HG03457 (cell line): ENCODE data around the gene E2F6.

ENCODE experiments used
- ATAC-seq: cut with Tn5 transposase; IDR thresholded peaks from one replicate; pipeline ENCODE4 v1.9.1; 2021; ENCODE audit warnings: moderate number of reproducible peaks; ENCODE audit not compliant: unreplicated experiment

The E2F6 gene

GRCh38 chr2:11465485-11466306 lies at the start of gene E2F6:
TSS of gene E2F6 (minus strand) at chr2:11466161. CDS start at chr2:11465879, 282 bp downstream.
- ATAC-seq, result peak; percentile 46

- ATAC-seq, result no peak
Measured at GRCh38 chr2:11515490-11515981, 49.6 kb upstream of the E2F6 start.

GRCh38 chr2:11514904-11515303 lies 48.9 kb upstream of the E2F6 start:
- ATAC-seq, result no peak

GRCh38 chr2:11514081-11514730 lies 48.2 kb upstream of the E2F6 start:
- ATAC-seq, result no peak

GRCh38 chr2:11513319-11513718 lies 47.4 kb upstream of the E2F6 start:
- no peak for ATAC-seq

GRCh38 chr2:11512431-11512830 lies 46.5 kb upstream of the E2F6 start:
- no peak for ATAC-seq

- ATAC-seq, result no peak
Measured at GRCh38 chr2:11509657-11510360, 43.8 kb upstream of the E2F6 start.

- no peak for ATAC-seq
Measured at GRCh38 chr2:11508279-11508678, 42.3 kb upstream of the E2F6 start.

- ATAC-seq, result no peak
Measured at GRCh38 chr2:11507517-11507916, 41.6 kb upstream of the E2F6 start.

- ATAC-seq, result no peak
Measured at GRCh38 chr2:11506611-11506969, 40.6 kb upstream of the E2F6 start.

- no peak for ATAC-seq
Measured at GRCh38 chr2:11505652-11506610, 40.0 kb upstream of the E2F6 start.

GRCh38 chr2:11503354-11503927 lies 37.5 kb upstream of the E2F6 start:
- ATAC-seq, result no peak

GRCh38 chr2:11502740-11503292 lies 36.9 kb upstream of the E2F6 start:
- no peak for ATAC-seq

GRCh38 chr2:11500702-11501303 lies 34.8 kb upstream of the E2F6 start:
- no peak for ATAC-seq

GRCh38 chr2:11499081-11499743 lies 33.3 kb upstream of the E2F6 start:
- ATAC-seq, result no peak

GRCh38 chr2:11498543-11499034 lies 32.6 kb upstream of the E2F6 start:
- peak; percentile 62 for ATAC-seq

GRCh38 chr2:11495844-11496681 lies 30.1 kb upstream of the E2F6 start:
- no peak for ATAC-seq

GRCh38 chr2:11494310-11494709 lies 28.3 kb upstream of the E2F6 start:
- ATAC-seq, result no peak
